Keratinocyte (primary cell): Measurements from ENCODE around the gene FGD4. TPM values are rescaled to one million over a fixed set of nuclear protein-coding genes. Genes with fewer than 3 reads are reported as not detected.

Experiments used
- DNase-seq: peaks from one replicate; pipeline ENCODE4 v3.0.0-alpha.2; 2011; ENCODE audit warnings: low read depth, missing footprints, low spot score
- FAIRE-seq: peaks from 2 replicates; lab custom pipeline; 2011; peaks lifted over from hg19 to GRCh38; lab: Jason Lieb, UNC
- H2AFZ ChIP-seq: 2 replicates; pipeline ENCODE4 v1.6.0; 2012; ENCODE audit warnings: low read length, control low read depth, inconsistent platforms; ENCODE audit not compliant: control insufficient read depth
- H3K27ac ChIP-seq: 2 replicates; pipeline ENCODE4 v1.5.1; 2011; ENCODE audit warnings: low read length; ENCODE audit not compliant: control insufficient read depth, insufficient read depth
- H3K27me3 ChIP-seq: 3 replicates; pipeline ENCODE4 v1.6.0; 2011; ENCODE audit warnings: low read length; ENCODE audit not compliant: control insufficient read depth, insufficient read depth; ENCODE audit errors: extremely low read depth
- H3K36me3 ChIP-seq, 2 experiments: 2 replicates in 1 of 2; 3 replicates in 1 of 2; pipeline ENCODE4 v1.5.1; 2011; ENCODE audit warnings: low read length in 2 of 2, mild to moderate bottlenecking in 1 of 2; ENCODE audit not compliant: control insufficient read depth in 2 of 2, insufficient read depth in 2 of 2; ENCODE audit errors: extremely low read depth in 1 of 2
- H3K4me1 ChIP-seq: 3 replicates; pipeline ENCODE4 v1.5.1; 2011; ENCODE audit warnings: low read length; ENCODE audit not compliant: control insufficient read depth, insufficient read depth; ENCODE audit errors: extremely low read depth
- H3K4me2 ChIP-seq: 3 replicates; pipeline ENCODE4 v1.6.0; 2011; ENCODE audit warnings: low read depth, low read length; ENCODE audit not compliant: control insufficient read depth, insufficient read depth; ENCODE audit errors: extremely low read depth
- H3K4me3 ChIP-seq, 3 experiments: fragments of 200-600 bp in 1 of 3; sonication (generic) in 1 of 3; 2 replicates in 2 of 3; 3 replicates in 1 of 3; pipeline ENCODE4 v1.5.1; 2011 to 2016; ENCODE audit warnings: low read length in 3 of 3, mild to moderate bottlenecking in 3 of 3, control low read depth in 2 of 3, inconsistent platforms in 1 of 3, low read depth in 1 of 3, mixed read lengths in 1 of 3, mixed run types in 1 of 3, moderate library complexity in 1 of 3; ENCODE audit not compliant: control insufficient read depth in 2 of 3, insufficient read depth in 2 of 3; ENCODE audit errors: extremely low read depth in 1 of 3
- H3K79me2 ChIP-seq: 2 replicates; pipeline ENCODE4 v1.6.0; 2012; ENCODE audit warnings: low read length; ENCODE audit not compliant: control insufficient read depth, insufficient read depth
- H3K9ac ChIP-seq: 3 replicates; pipeline ENCODE4 v1.6.0; 2011; ENCODE audit warnings: low read length; ENCODE audit not compliant: control insufficient read depth, insufficient read depth; ENCODE audit errors: extremely low read depth
- H3K9me1 ChIP-seq: 3 replicates; pipeline ENCODE4 v1.6.0; 2011; ENCODE audit warnings: low read length; ENCODE audit not compliant: control insufficient read depth, insufficient read depth; ENCODE audit errors: extremely low read depth
- H3K9me3 ChIP-seq: 2 replicates; pipeline ENCODE4 v1.5.1; 2012; ENCODE audit warnings: low read depth, low read length; ENCODE audit not compliant: control insufficient read depth
- H4K20me1 ChIP-seq: 3 replicates; pipeline ENCODE4 v1.6.0; 2011; ENCODE audit warnings: low read length; ENCODE audit not compliant: control insufficient read depth, insufficient read depth; ENCODE audit errors: extremely low read depth
- EZH2 ChIP-seq: IDR thresholded peaks from one replicate; pipeline ENCODE4 v1.6.1; 2012; ENCODE audit warnings: inconsistent platforms, mild to moderate bottlenecking, low read length, moderate library complexity
- dilution Hi-C: fragments of 300-500 bp; cut with MboI; formaldehyde crosslinking; loops from one replicate; pipeline ENCODE4 v1.7.0; 2020; ENCODE audit warnings: low sequenced_read_pairs; ENCODE audit not compliant: extremely low pct_ligation_motif_present
- polyA plus RNA-seq, 5 experiments: library from polyadenylated mRNA; depleted of rRNA in 3 of 5; stranded (reverse) in 3 of 5; stranded (forward) in 1 of 5; unstranded in 1 of 5; fragments of >200 nt; gene quantifications; 1 replicate in 1 of 5; 2 replicates in 3 of 5; 3 replicates in 1 of 5; pipeline versions ENCODE4 v1.2.1 to v1.2.3, GENCODE V29; 2011 to 2012; ENCODE audit warnings: missing spikeins in 2 of 5, low read depth in 1 of 5, low replicate concordance in 1 of 5
- TF ChIP-seq, protein P1 (sequence below), 3 experiments: IDR thresholded peaks in 1 of 3; conservative IDR thresholded peaks in 1 of 3; optimal IDR thresholded peaks in 1 of 3; 2 replicates in 2 of 3; 3 replicates in 1 of 3; pipeline versions ENCODE3 to v1.5.1; 2011; ENCODE audit warnings: low read length in 3 of 3, mild to moderate bottlenecking in 3 of 3, moderate library complexity in 2 of 3, control low read depth in 1 of 3, inconsistent platforms in 1 of 3; ENCODE audit not compliant: insufficient read depth in 2 of 3; ENCODE audit errors: extremely low read depth in 1 of 3

The FGD4 gene
- polyA plus RNA-seq, 1 donor (not counting 4 experiments of a cell fraction or from before 2014, with no cell fraction given), result 10.5 TPM

DNA sequence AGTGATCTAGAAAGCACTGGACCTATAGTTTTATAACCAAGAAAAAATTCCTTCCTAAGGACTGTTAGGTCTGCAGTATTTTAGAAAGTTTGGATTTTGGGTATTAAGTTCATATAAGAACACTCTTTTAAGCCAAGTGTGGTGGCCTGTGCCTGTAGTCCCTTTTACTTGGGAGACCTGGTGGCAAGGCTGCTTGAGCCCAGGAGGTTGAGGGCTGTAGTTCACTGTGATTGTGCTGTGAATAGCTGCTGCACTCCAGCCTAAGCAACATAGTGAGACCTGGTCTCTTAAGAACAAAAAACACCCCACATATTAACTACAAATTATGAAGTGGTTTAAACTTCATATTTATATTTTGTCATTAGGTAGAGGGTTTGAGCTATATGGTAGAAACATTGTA, 289.4 kb downstream of the FGD4 start:
- peaks cover 6% of the 10 kb centered on the region for H4K20me1 ChIP-seq
- no peak for TF ChIP-seq EZH2
- TF ChIP-seq, protein P1, sequence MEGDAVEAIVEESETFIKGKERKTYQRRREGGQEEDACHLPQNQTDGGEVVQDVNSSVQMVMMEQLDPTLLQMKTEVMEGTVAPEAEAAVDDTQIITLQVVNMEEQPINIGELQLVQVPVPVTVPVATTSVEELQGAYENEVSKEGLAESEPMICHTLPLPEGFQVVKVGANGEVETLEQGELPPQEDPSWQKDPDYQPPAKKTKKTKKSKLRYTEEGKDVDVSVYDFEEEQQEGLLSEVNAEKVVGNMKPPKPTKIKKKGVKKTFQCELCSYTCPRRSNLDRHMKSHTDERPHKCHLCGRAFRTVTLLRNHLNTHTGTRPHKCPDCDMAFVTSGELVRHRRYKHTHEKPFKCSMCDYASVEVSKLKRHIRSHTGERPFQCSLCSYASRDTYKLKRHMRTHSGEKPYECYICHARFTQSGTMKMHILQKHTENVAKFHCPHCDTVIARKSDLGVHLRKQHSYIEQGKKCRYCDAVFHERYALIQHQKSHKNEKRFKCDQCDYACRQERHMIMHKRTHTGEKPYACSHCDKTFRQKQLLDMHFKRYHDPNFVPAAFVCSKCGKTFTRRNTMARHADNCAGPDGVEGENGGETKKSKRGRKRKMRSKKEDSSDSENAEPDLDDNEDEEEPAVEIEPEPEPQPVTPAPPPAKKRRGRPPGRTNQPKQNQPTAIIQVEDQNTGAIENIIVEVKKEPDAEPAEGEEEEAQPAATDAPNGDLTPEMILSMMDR (optimal IDR thresholded peaks at IDR 0.05 in 1 of 3, IDR thresholded peaks at IDR 0.05 in 1 of 3, conservative IDR thresholded peaks at IDR 0.05 in 1 of 3; ENCODE audit: extremely low read depth in 1 of 3, insufficient read depth in 2 of 3, low read length in 3 of 3), result no peak
- H3K4me3 ChIP-seq, result no peak overlapping the region
- FAIRE-seq, result no peak
- H3K4me2 ChIP-seq, result no peak overlapping the region
- peaks cover 99% of the 10 kb centered on the region for H3K79me2 ChIP-seq
- H3K9me3 ChIP-seq, result no peaks in the 10 kb centered on the region
- no peak overlapping the region for H3K9ac ChIP-seq
- dilution Hi-C loops, result no loop called here
- DNase-seq, result no peak
- H3K27me3 ChIP-seq, result no peaks in the 10 kb centered on the region
- peaks cover 3% of the 10 kb centered on the region for H3K4me1 ChIP-seq
- H2AFZ ChIP-seq, result no peak overlapping the region
- no peak overlapping the region for H3K27ac ChIP-seq
- peaks cover 0 to 7% of the 10 kb centered on the region in 2 experiments for H3K36me3 ChIP-seq
- no peaks in the 10 kb centered on the region for H3K9me1 ChIP-seq

DNA sequence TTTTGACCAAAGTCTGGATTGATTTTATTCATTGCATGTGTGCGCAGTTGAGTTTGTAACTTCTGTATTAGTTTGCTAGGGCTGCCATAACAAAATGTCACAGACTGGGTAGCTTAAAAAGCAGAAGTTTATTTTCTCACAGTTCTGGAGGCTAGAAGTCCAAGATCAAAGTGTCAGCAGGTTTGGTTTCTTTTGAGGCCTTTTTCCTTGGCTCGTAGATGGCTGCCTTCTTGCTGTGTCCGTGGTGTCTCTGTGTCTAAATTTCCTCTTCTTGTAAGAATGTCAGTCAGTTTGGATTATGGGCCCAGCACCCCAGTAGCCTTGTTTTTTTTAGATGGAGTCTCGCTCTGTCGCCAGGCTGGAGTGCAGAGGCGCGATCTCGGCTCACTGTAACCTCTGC, 291.6 kb downstream of the FGD4 start:
- Histone ChIP-seq H3K4me1 (peaks cover 3% of the 10 kb centered on the region), H4K20me1 (peaks cover 6% of the 10 kb centered on the region), H2AFZ (no peak overlapping the region), H3K4me3 (no peak overlapping the region), H3K27ac (no peak overlapping the region), H3K27me3 (no peaks in the 10 kb centered on the region), H3K4me2 (no peak overlapping the region), H3K36me3 (no peaks in the 10 kb centered on the region), H3K9ac (no peak overlapping the region), H3K9me1 (no peaks in the 10 kb centered on the region), H3K79me2 (peaks cover 99% of the 10 kb centered on the region), H3K9me3 (no peaks in the 10 kb centered on the region)
- DNase-seq (no peak), FAIRE-seq (no peak)
- dilution Hi-C loops, result no loop called here
- TF ChIP-seq, protein P1 (optimal IDR thresholded peaks at IDR 0.05 in 1 of 3, IDR thresholded peaks at IDR 0.05 in 1 of 3, conservative IDR thresholded peaks at IDR 0.05 in 1 of 3; ENCODE audit: extremely low read depth in 1 of 3, insufficient read depth in 2 of 3, low read length in 3 of 3), result no peak
- TF ChIP-seq EZH2, result no peak
